Measurements from ENCODE around the gene BCAR3. TPM values are rescaled to one million over a fixed set of nuclear protein-coding genes. Genes with fewer than 3 reads are reported as not detected.

BCAR3 gene
- total and polyA plus RNA-seq, 8 donors = 15.5 to 26.0 (median 18.9) TPM

DNA sequence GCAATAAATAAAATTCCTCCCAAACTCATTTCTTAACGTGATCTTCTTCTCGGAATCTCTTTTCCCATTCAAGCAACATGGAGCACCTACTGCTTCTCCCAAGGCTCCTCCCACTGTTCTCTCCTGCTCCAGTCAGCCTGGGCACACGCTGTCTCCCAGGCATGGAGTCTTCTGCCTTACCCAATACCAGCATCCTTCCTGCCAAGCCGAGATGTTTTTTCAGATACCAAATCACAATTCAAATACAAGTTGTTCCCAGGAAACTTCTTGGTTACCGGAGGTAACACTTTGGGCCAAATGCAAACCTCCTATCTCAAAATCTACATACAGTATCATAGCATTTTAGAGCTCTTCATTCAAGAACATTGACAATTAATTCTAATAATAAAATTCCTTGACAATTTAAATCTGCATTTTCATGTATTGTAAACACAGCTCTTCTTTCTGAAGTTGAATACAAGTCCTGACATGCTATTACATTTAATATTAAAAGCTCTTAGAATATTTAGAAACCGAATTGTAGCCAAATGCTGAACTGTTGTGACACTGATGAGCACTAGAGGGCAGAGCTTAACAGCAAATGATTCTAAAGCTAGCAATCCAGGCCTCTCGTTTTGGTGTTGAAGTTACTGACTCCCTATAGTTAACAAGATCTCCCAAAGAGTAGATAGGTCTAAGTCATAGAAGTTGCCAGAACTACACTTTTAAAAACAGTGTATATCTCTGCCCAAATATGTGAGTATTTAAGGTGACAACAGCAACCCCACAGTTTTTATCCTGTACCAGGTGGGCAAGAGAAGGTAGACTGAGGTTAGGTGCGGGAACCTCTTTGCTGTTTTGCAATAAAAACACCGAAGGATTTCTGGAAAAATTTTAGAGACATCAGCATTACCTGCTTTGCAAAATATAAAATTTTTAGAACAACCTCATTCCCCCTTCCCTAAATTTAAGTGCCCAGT, 52.3 kb downstream of the BCAR3 start:
- H3K4me1 ChIP-seq = peaks cover 0 to 28% of the 10 kb centered on the region in 2 donors
- peak; percentile 65 to 69 for TF ChIP-seq CTCF (IDR thresholded peaks at IDR 0.05)
- H3K27me3 ChIP-seq = no peaks in the 10 kb centered on the region
- no peak overlapping the region for H3K27ac ChIP-seq
- no peaks in the 10 kb centered on the region for H3K9me3 ChIP-seq
- intact Hi-C loops (cut with DNase I) = loop anchor here in 1 of 2 donors (5.0 kb wide), 1 partner anchor 183 kb away; no protein-coding TSS in a partner anchor
- H3K4me3 ChIP-seq = no peak overlapping the region
- DNase-seq (peak in 2 of 4 donors; percentile 62 to 77), ATAC-seq (peak; percentile 91)
- no peaks in the 10 kb centered on the region for H3K36me3 ChIP-seq

- H3K4me1 ChIP-seq = peaks cover 0 to 32% of the 10 kb centered on the region in 2 donors
- no peak for ATAC-seq
- no peaks in the 10 kb centered on the region for H3K9me3 ChIP-seq
- H3K36me3 ChIP-seq = no peaks in the 10 kb centered on the region
- DNase-seq = no peak
- H3K4me3 ChIP-seq = no peak overlapping the region
- no peak overlapping the region for H3K27ac ChIP-seq
- TF ChIP-seq CTCF (IDR thresholded peaks at IDR 0.05) = no peak
- intact Hi-C loops (cut with DNase I) = loop anchor here in 1 of 2 donors (5.0 kb wide), 1 partner anchor 184 kb away; no protein-coding TSS in a partner anchor
- no peaks in the 10 kb centered on the region for H3K27me3 ChIP-seq
Measured at GRCh38 chr1:93628681-93629080, 53.0 kb downstream of the BCAR3 start.

DNA sequence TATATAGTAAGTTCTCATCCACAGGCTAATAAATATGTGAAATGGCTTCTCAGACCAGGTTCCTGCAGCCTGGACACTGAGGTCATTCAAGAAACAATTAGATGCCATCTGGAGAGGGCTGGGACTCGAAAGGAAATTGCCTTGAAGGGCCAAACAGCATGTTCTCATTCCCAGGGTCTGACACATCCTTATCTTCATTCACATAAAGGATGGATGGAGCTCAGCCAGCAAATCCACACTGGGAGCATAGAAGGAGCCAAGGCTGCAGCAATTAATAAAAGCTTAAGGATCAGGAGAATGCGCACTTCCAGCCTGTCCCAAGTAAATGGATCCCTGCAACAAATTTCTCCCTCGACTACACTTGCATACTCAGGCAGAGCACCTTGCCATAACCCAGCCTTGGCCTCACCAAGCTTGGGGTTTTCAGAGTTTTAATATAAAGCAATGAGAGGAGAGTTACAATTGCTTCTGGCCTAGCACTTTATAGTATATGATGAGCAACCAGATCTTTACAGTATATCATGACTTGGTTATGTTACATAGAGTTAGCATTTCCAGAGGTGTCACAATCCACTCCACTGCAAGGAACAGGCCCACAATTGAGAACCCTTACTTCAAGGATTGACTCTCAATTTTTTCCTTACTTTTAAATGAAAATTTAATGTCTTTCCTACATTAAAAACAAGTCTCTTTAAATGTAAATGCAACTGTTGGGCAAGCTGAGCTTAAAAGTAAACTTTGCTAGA, 55.9 kb downstream of the BCAR3 start:
- peak overlapping the region in 1 of 2 donors; percentile 26 for H3K27ac ChIP-seq
- intact Hi-C loops (cut with DNase I) = loop anchor here in 1 of 2 donors (5.0 kb wide), 1 partner anchor 187 kb away; no protein-coding TSS in a partner anchor
- no peaks in the 10 kb centered on the region for H3K36me3 ChIP-seq
- H3K9me3 ChIP-seq = no peaks in the 10 kb centered on the region
- H3K4me1 ChIP-seq = peaks cover 0 to 45% of the 10 kb centered on the region in 2 donors
- H3K4me3 ChIP-seq = no peak overlapping the region
- H3K27me3 ChIP-seq = no peaks in the 10 kb centered on the region
- no peak for ATAC-seq
- peak in 2 of 4 donors; percentile 71 to 77 for DNase-seq
- TF ChIP-seq CTCF (IDR thresholded peaks at IDR 0.05) = no peak

- peak; percentile 32 for ATAC-seq
- DNase-seq = no peak
- TF ChIP-seq CTCF (IDR thresholded peaks at IDR 0.05) = no peak
- Histone ChIP-seq H3K36me3 (no peaks in the 10 kb centered on the region), H3K9me3 (no peaks in the 10 kb centered on the region), H3K27me3 (no peaks in the 10 kb centered on the region), H3K4me1 (peaks cover 0 to 35% of the 10 kb centered on the region in 2 donors), H3K4me3 (no peak overlapping the region), H3K27ac (no peak overlapping the region)
- intact Hi-C loops (cut with DNase I) = no loop called here
Measured at GRCh38 chr1:93623875-93624274, 57.8 kb downstream of the BCAR3 start.
